Right lobe of liver (tissue), 6 donors: Measurements from ENCODE around the gene NSUN3. TPM values are rescaled to one million over a fixed set of nuclear protein-coding genes. Genes with fewer than 3 reads are reported as not detected.
A peak's percentile ranks its signal among the peaks of the same experiment; 100 is the strongest.

Source experiments
- ATAC-seq, 4 donors: fragments of 200-7000 bp; cut with Tn5 transposase; one replicate each; pipeline ENCODE4 v1.9.1; 2020; ENCODE audit warnings: mild to moderate bottlenecking in 4 of 4, moderate library complexity in 4 of 4
- DNase-seq, 3 donors: peaks; one replicate each; pipeline ENCODE4 v3.0.0-alpha.2; 2020
- H3K27ac ChIP-seq, 3 donors: fragments of 200-600 bp; one replicate each; pipeline ENCODE4 v1.8.0; 2022
- H3K27me3 ChIP-seq, 2 donors: fragments of 200-600 bp; one replicate each; pipeline ENCODE4 v1.8.0; 2022
- H3K36me3 ChIP-seq, 4 donors: fragments of 200-600 bp; sonication (generic) in 1 of 4; one replicate each; pipeline versions ENCODE4 v1.5.1 to v1.8.0; 2017 to 2022; ENCODE audit warnings: control low read depth in 1 of 4
- H3K4me1 ChIP-seq, 4 donors: fragments of 200-600 bp; sonication (generic) in 1 of 4; one replicate each; pipeline versions ENCODE4 v1.5.1 to v1.8.0; 2017 to 2022; ENCODE audit warnings: control low read depth in 1 of 4
- H3K4me3 ChIP-seq, 3 donors: fragments of 200-600 bp; one replicate each; pipeline ENCODE4 v1.8.0; 2022
- H3K9me3 ChIP-seq, 4 donors: fragments of 200-600 bp; sonication (generic) in 1 of 4; one replicate each; pipeline versions ENCODE4 v1.5.1 to v1.8.0; 2017 to 2022; ENCODE audit warnings: control low read depth in 1 of 4
- POLR2A ChIP-seq: fragments of 450-650 bp; IDR thresholded peaks from one replicate; pipeline ENCODE4 v1.6.1; 2017; ENCODE audit warnings: antibody characterized with exemption, mild to moderate bottlenecking
- WGBS: methylation state at CpG from one replicate; pipeline ENCODE4 v1.1.6; 2018; ENCODE audit warnings: low coverage, low lambda C conversion rate; ENCODE audit not compliant: insufficient coverage; ENCODE audit errors: missing lambda C conversion rate; 5-methylcytosine and 5-hydroxymethylcytosine counted together
- intact Hi-C, 2 donors: fragments of 100-400 bp; cut with DNase I; formaldehyde crosslinking; loops; one replicate each; pipeline versions ENCODE4 v1.11.2 to v1.14.1; 2022
- total RNA-seq, 6 experiments: library from RNA; depleted of rRNA in 2 of 6; stranded (reverse); fragments of >200 nt in 2 of 6; fragmentation: NEBNext Ultra II Directional in 3 of 6; extraction: Animal tissue kit (Norgen Biotek cat#: 25700) in 3 of 6; gene quantifications; one replicate each; pipeline versions ENCODE4 v1.1.0 to v1.2.4, GENCODE V29; 2016 to 2023
- TF ChIP-seq, protein P1 (sequence below), 4 donors: fragments of 200-600 bp in 3 of 4; fragments of 450-650 bp in 1 of 4; IDR thresholded peaks; one replicate each; pipeline versions ENCODE4 v1.5.1 to v1.8.0; 2016 to 2022; ENCODE audit warnings: antibody characterized with exemption in 4 of 4, mild to moderate bottlenecking in 2 of 4
- donor health status: DM: no; HTN: yes; CAD: no.
- donor health status: DM: no; HTN: no; CAD: no.
- donor health status: DM: no; HTN: no; CAD: no.
- donor health status: DM: no; HTN: yes; CAD: no.
- donor health status: DM: no; HTN: yes; CAD: no.

The NSUN3 gene
- total RNA-seq, 6 experiments from 2014 or later, result 4.9 to 6.2 (median 5.6) TPM

DNA sequence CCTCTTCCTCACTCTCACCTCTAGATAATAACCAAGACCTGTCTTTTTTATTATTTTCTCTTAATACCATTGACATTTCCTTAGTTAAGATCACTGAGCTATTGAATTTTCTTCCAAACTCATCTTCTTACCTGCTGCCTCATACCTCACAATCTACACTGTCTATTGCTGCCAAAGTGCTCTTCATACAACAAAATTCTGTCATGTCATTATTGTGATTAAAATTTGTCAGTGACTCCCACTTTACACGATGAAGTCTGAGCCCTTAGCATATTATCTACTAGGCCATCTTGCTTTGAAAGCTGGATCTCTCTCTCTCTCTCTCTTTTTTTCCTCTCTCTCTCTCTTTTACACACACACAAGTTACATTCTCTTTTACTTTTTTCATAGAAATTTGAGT lies 73.3 kb downstream of the NSUN3 start:
- H3K4me3 ChIP-seq, result no peak overlapping the region
- no peak for TF ChIP-seq POLR2A
- TF ChIP-seq, protein P1, sequence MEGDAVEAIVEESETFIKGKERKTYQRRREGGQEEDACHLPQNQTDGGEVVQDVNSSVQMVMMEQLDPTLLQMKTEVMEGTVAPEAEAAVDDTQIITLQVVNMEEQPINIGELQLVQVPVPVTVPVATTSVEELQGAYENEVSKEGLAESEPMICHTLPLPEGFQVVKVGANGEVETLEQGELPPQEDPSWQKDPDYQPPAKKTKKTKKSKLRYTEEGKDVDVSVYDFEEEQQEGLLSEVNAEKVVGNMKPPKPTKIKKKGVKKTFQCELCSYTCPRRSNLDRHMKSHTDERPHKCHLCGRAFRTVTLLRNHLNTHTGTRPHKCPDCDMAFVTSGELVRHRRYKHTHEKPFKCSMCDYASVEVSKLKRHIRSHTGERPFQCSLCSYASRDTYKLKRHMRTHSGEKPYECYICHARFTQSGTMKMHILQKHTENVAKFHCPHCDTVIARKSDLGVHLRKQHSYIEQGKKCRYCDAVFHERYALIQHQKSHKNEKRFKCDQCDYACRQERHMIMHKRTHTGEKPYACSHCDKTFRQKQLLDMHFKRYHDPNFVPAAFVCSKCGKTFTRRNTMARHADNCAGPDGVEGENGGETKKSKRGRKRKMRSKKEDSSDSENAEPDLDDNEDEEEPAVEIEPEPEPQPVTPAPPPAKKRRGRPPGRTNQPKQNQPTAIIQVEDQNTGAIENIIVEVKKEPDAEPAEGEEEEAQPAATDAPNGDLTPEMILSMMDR (IDR thresholded peaks at IDR 0.05), result no peak

DNA sequence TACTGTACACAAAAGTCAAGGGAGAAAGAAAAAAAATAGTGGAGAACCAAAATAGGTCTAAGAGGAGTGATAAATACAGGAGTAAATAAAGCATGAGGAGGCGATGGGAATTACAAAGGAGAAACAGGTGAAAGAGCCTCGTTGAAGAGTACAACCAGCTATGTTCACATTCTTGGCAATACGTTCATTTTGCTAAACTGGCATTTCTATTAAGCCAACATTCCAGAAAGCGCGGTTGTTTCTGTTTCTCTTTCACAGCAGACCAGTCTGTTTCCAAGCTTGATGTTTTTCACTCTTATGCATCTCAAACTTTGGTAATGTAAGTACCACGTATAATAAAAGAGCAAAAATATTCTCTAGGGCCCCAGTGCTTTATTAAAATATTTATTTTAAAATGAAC lies 74.5 kb downstream of the NSUN3 start:
- DNase-seq, result no peak
- WGBS, result 62% methylated on average over 6 of the region's 6 CpGs
- H3K4me1 ChIP-seq, result no peaks in the 10 kb centered on the region
- ATAC-seq, result peak in 2 of 4 donors; percentile 45 to 63
- no peak overlapping the region for H3K27ac ChIP-seq
- no peak overlapping the region for H3K4me3 ChIP-seq
- intact Hi-C loops, result no loop called here
- H3K36me3 ChIP-seq, result no peaks in the 10 kb centered on the region
- H3K27me3 ChIP-seq, result no peaks in the 10 kb centered on the region
- no peaks in the 10 kb centered on the region for H3K9me3 ChIP-seq
- TF ChIP-seq, protein P1 (IDR thresholded peaks at IDR 0.05), result no peak
- no peak for TF ChIP-seq POLR2A

More for the DNA sequence above, 73.3 kb downstream of the NSUN3 start:
- no peak for DNase-seq
- no peaks in the 10 kb centered on the region for H3K27me3 ChIP-seq
- no peaks in the 10 kb centered on the region for H3K9me3 ChIP-seq
- intact Hi-C loops, result no loop called here
- H3K27ac ChIP-seq, result no peak overlapping the region
- WGBS, result 86% methylated on average over 1 of the region's 1 CpG
- no peaks in the 10 kb centered on the region for H3K36me3 ChIP-seq
- ATAC-seq, result no peak
- peaks cover 0 to 3% (median 0%) of the 10 kb centered on the region in 4 donors for H3K4me1 ChIP-seq

DNA sequence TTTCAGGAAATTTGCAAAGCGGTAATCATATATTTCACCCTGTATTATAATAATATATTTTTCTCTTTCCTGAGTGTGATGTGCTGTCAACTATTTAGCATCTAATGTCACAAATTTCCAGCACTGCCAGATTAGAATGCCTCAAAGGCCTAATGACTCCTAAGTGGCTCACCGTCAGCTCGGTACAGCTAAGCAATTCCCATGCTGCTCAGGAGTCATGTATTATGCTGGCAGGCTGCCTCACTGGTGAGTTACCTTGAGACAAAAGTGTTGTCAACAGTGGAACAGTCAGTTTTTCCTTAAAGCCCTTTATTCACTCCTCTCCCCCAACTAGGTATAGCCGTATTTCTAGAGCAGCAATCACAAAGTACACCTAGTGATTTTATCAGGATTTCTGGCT lies 83.6 kb downstream of the NSUN3 start:
- Histone ChIP-seq H3K27me3 (no peaks in the 10 kb centered on the region), H3K9me3 (no peaks in the 10 kb centered on the region), H3K4me3 (no peak overlapping the region), H3K36me3 (no peaks in the 10 kb centered on the region), H3K27ac (no peak overlapping the region), H3K4me1 (no peaks in the 10 kb centered on the region)
- DNase-seq (no peak), ATAC-seq (no peak)
- TF ChIP-seq, protein P1 (IDR thresholded peaks at IDR 0.05), result no peak
- TF ChIP-seq POLR2A, result no peak
- WGBS, result 88% methylated on average over 4 of the region's 4 CpGs
- intact Hi-C loops, result no loop called here

DNA sequence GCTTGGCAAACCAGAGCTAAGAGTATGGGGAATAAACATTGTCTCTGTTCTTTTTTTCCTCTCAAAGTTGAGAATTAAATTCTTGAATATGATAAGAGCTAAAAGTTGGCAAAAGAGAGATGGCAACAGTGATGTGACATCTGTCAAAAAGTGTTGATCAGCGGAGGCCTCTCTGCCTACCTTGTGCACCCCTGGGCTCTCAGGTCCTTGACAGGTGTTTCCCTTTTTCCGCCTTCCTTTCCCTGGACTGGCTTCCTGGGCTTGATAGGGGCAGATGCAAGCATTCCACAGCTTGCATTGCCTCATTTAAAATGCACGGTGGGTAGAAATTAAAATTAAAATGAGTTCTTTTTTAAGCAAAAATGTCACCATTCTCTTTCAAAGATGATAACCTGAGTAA lies 84.2 kb downstream of the NSUN3 start:
- Histone ChIP-seq H3K4me1 (no peaks in the 10 kb centered on the region), H3K27me3 (no peaks in the 10 kb centered on the region), H3K4me3 (no peak overlapping the region), H3K9me3 (no peaks in the 10 kb centered on the region), H3K27ac (no peak overlapping the region), H3K36me3 (no peaks in the 10 kb centered on the region)
- WGBS, result 66% methylated on average over 3 of the region's 3 CpGs
- ATAC-seq, result no peak
- DNase-seq, result no peak
- TF ChIP-seq, protein P1 (IDR thresholded peaks at IDR 0.05), result no peak
- no peak for TF ChIP-seq POLR2A
- intact Hi-C loops, result no loop called here

DNA sequence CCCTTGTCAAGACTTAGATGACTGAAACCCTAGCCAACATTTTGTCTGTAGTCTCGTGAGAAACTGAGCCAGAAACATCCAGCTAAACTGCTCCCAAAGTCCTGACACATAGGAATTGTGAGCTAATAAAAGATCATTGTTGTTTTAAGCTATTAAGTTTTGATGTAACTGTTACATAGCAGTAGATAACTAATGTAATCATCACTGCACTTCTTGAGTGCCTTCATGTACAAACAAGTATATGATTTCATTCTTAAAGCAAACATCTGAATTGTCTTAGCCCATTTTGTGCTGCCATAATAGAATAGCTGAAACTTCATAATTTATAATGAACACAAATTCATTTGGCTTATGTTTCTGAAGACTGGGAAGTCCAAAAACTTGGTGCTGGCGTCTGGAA lies 87.3 kb downstream of the NSUN3 start:
- H3K36me3 ChIP-seq, result no peaks in the 10 kb centered on the region
- TF ChIP-seq, protein P1 (IDR thresholded peaks at IDR 0.05), result no peak
- no peak for TF ChIP-seq POLR2A
- no peaks in the 10 kb centered on the region for H3K27me3 ChIP-seq
- ATAC-seq (no peak), DNase-seq (no peak)
- 10% methylated on average over 2 of the region's 2 CpGs for WGBS
- no peaks in the 10 kb centered on the region for H3K9me3 ChIP-seq
- no peak overlapping the region for H3K4me3 ChIP-seq
- intact Hi-C loops, result no loop called here
- H3K27ac ChIP-seq, result no peak overlapping the region
- H3K4me1 ChIP-seq, result no peaks in the 10 kb centered on the region
